Cerebellar nuclear complex (tissue), 1 donor: ENCODE data around the gene ANAPC1.
"Not testable (repeated sequence)": the region's sequence is repeated elsewhere in the genome, so short reads cannot be mapped to it uniquely, and the experiment has no call there.

Experiments
- DNase-seq, 2 experiments: peaks; one replicate each; lab custom pipeline; 2025; lab: John Stamatoyannopoulos, UW

The ANAPC1 gene

GRCh38 chr2:111904726-111905474, 20.9 kb upstream of the ANAPC1 start:
- DNase-seq = no peak

- DNase-seq = no peak
Measured at GRCh38 chr2:111903930-111904439, 20.0 kb upstream of the ANAPC1 start.

GRCh38 chr2:111903516-111903915, 19.5 kb upstream of the ANAPC1 start:
- no peak for DNase-seq

- no peak for DNase-seq
Measured at GRCh38 chr2:111900859-111901258, 16.9 kb upstream of the ANAPC1 start.

GRCh38 chr2:111898703-111899514, 14.9 kb upstream of the ANAPC1 start:
- no peak for DNase-seq

- DNase-seq = no peak
Measured at GRCh38 chr2:111897924-111898702, 14.1 kb upstream of the ANAPC1 start, which contains the start of gene MERTK. TSS of gene MERTK (plus strand) at chr2:111898607. CDS start at chr2:111898736, 129 bp downstream.

GRCh38 chr2:111897630-111897923, 13.6 kb upstream of the ANAPC1 start:
- no peak for DNase-seq

GRCh38 chr2:111896576-111896975, 12.6 kb upstream of the ANAPC1 start:
- no peak for DNase-seq

GRCh38 chr2:111896024-111896423, 12.0 kb upstream of the ANAPC1 start:
- no peak for DNase-seq

GRCh38 chr2:111884592-111884964, 585 bp upstream of the ANAPC1 start:
- no peak for DNase-seq

GRCh38 chr2:111872806-111873205, 11.2 kb downstream of the ANAPC1 start:
- not testable (repeated sequence) for DNase-seq

GRCh38 chr2:111865124-111865523, 18.9 kb downstream of the ANAPC1 start:
- DNase-seq = not testable (repeated sequence)

GRCh38 chr2:111860005-111860404, 24.0 kb downstream of the ANAPC1 start:
- DNase-seq = not testable (repeated sequence)

GRCh38 chr2:111852544-111852943, 31.4 kb downstream of the ANAPC1 start:
- DNase-seq = not testable (repeated sequence)

GRCh38 chr2:111850646-111851045, 33.3 kb downstream of the ANAPC1 start:
- not testable (repeated sequence) for DNase-seq

- DNase-seq = not testable (repeated sequence)
Measured at GRCh38 chr2:111839625-111840282, 44.2 kb downstream of the ANAPC1 start.

GRCh38 chr2:111838992-111839391, 45.0 kb downstream of the ANAPC1 start:
- not testable (repeated sequence) for DNase-seq

GRCh38 chr2:111834221-111834620, 49.8 kb downstream of the ANAPC1 start:
- not testable (repeated sequence) for DNase-seq

- not testable (repeated sequence) for DNase-seq
Measured at GRCh38 chr2:111830479-111830878, 53.5 kb downstream of the ANAPC1 start.

- DNase-seq = not testable (repeated sequence)
Measured at GRCh38 chr2:111828217-111828766, 55.7 kb downstream of the ANAPC1 start.

GRCh38 chr2:111812970-111813622, 70.9 kb downstream of the ANAPC1 start:
- not testable (repeated sequence) for DNase-seq
